Stimulated activated naive CD8-positive, alpha-beta T cell treated with anti-CD3 and anti-CD28 coated beads, Interleukin-15, Interleukin-2, amounts not matched to agents 100 ng/mL and 50 ng/mL, for 24 hours (primary cell): ENCODE results near the gene GMNC.

ENCODE experiments used
- H3K27ac Mint-ChIP-seq: one replicate; pipeline ENCODE4 v1.8.0; 2021; ENCODE audit warnings: mild to moderate bottlenecking, mixed read lengths
- H3K27me3 Mint-ChIP-seq: one replicate; pipeline ENCODE4 v1.8.0; 2021; ENCODE audit warnings: mixed read lengths
- H3K36me3 Mint-ChIP-seq: one replicate; pipeline ENCODE4 v1.8.0; 2021; ENCODE audit warnings: low read depth, mixed read lengths
- H3K4me1 Mint-ChIP-seq: one replicate; pipeline ENCODE4 v1.8.0; 2021; ENCODE audit warnings: low read depth, mixed read lengths
- H3K4me3 Mint-ChIP-seq: one replicate; pipeline ENCODE4 v1.8.0; 2021; ENCODE audit warnings: mild to moderate bottlenecking, mixed read lengths
- H3K9me3 Mint-ChIP-seq: one replicate; pipeline ENCODE4 v1.8.0; 2021; ENCODE audit warnings: mixed read lengths

Gene GMNC

DNA sequence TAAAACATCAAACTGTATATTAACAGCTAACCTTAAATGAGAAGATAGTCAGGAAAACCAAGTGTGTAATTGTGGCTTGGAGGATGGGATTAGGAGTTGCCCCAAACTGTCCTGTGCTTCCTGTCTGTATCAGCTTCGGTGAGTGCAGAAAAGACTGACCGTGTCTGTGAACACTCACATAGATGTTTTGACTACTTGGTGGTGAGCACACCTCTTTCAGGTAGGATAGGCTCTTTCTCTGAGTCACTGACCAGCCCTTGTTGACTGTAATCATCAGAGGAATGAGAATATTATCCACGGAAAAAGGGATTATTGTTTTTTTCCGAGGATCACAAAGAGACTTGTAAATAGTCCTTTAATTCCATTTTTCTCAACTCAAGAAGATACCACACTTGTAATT lies 51.5 kb downstream of the GMNC start:
- no peaks in the 10 kb centered on the region for H3K9me3 Mint-ChIP-seq
- H3K4me3 Mint-ChIP-seq = no peak overlapping the region
- no peaks in the 10 kb centered on the region for H3K4me1 Mint-ChIP-seq
- no peak overlapping the region for H3K27ac Mint-ChIP-seq
- H3K36me3 Mint-ChIP-seq = no peaks in the 10 kb centered on the region
- H3K27me3 Mint-ChIP-seq = peaks cover 10% of the 10 kb centered on the region

DNA sequence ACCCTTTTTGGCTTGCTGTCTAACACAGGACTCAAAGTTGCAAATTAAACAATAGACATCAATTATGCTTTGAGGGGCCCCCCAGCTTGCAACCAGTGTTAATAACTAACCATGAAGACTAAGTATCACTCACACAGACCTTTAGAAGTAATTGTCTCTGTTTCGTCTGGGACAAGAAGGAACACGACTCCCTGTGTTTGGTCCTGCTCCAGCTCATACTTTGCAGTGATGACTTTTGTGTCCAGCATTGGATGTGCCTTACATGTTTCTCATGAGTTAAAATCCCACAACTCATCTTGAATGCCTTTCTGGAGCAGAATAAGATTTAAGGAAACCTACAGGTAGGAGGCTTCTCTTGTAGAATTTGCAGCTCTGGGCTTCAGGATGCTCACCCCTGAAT lies 53.1 kb downstream of the GMNC start:
- no peaks in the 10 kb centered on the region for H3K4me1 Mint-ChIP-seq
- H3K36me3 Mint-ChIP-seq = no peaks in the 10 kb centered on the region
- peaks cover 10% of the 10 kb centered on the region for H3K27me3 Mint-ChIP-seq
- H3K27ac Mint-ChIP-seq = no peak overlapping the region
- H3K4me3 Mint-ChIP-seq = no peak overlapping the region
- no peaks in the 10 kb centered on the region for H3K9me3 Mint-ChIP-seq

DNA sequence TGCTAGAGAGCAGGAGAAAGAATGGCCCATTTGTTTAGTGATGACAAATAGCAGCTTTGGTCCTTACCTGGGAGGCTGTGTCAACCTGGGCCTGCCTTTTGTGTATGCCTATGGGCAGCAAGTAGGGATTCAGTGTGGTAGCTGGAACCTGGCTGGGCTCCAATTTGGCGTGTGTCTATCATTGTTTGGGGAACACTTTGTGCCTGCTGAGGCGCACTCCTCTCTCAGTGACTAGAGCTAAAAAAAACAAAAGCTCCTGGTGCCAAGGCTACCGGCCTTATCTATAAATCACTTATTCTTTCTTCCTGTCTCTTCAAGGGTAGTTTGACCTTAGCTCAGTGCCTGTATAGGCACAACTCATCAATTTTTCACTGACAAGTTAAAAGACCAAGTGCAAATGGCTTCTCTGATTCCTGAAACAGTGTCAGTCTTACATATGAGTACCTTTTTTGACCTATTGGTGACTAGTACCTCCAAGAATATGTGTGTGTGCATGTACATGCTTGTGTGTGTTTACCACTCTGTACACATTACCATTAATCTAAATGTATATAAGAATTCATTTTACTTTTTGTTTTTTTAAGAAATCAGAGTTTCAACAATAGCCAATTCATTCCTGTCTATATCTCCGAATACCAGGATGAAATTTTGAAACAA lies 54.6 kb downstream of the GMNC start:
- Mint-ChIP-seq H3K27me3 (peaks cover 10% of the 10 kb centered on the region), H3K27ac (no peak overlapping the region), H3K36me3 (no peaks in the 10 kb centered on the region), H3K4me1 (no peaks in the 10 kb centered on the region), H3K4me3 (no peak overlapping the region), H3K9me3 (no peaks in the 10 kb centered on the region)
